ENCODE results near the gene AGRN.
A peak's percentile ranks its signal among the peaks of the same experiment; 100 is the strongest.

The AGRN gene

GRCh38 chr1:978835-979743, 40.8 kb upstream of the AGRN start:
- no peak for DNase-seq
- Histone ChIP-seq H3F3A (ENCODE audit: insufficient read depth, low read length) (no peaks in the 10 kb centered on the region), H2AFZ (ENCODE audit: low read length) (no peak overlapping the region), H4K20me1 (ENCODE audit: insufficient read depth, low read length) (no peaks in the 10 kb centered on the region), H3K9ac (ENCODE audit: low read length) (no peak overlapping the region), H3K79me2 (ENCODE audit: low read length) (no peaks in the 10 kb centered on the region), H3K27ac (ENCODE audit: low read length) (no peak overlapping the region), H3K9me2 (replicated peaks; ENCODE audit: insufficient read depth, low read length) (no peaks in the 10 kb centered on the region), H3K4me2 (ENCODE audit: low read depth, low read length) (no peak overlapping the region), H3K9me3 (replicated peaks; ENCODE audit: insufficient read depth, low read length) (no peaks in the 10 kb centered on the region), H3K4me1 (ENCODE audit: low read length) (peaks cover 6% of the 10 kb centered on the region; the same call in 1 of the 2 replicates), H3K27me3 (replicated peaks; ENCODE audit: insufficient read depth, low read length) (peaks cover 67% of the 10 kb centered on the region), H3K36me3 (replicated peaks; ENCODE audit: insufficient read depth, low read length) (no peaks in the 10 kb centered on the region), H3K4me3 (ENCODE audit: low read length) (no peak overlapping the region)
- TF ChIP-seq EZH2 (optimal IDR thresholded peaks at IDR 0.05; ENCODE audit: low read depth, low read length) = peak; percentile 45
- TF ChIP-seq CTCF (IDR thresholded peaks at IDR 0.05; ENCODE audit: low read length) = no peak

GRCh38 chr1:979744-980072, 40.2 kb upstream of the AGRN start:
- peaks cover 6% of the 10 kb centered on the region; the same call in 1 of the 2 replicates for H3K4me1 ChIP-seq (ENCODE audit: low read length)
- no peaks in the 10 kb centered on the region for H3K79me2 ChIP-seq (ENCODE audit: low read length)
- no peaks in the 10 kb centered on the region for H4K20me1 ChIP-seq (ENCODE audit: insufficient read depth, low read length)
- no peak overlapping the region for H3K9ac ChIP-seq (ENCODE audit: low read length)
- no peaks in the 10 kb centered on the region for H3K9me2 ChIP-seq (replicated peaks; ENCODE audit: insufficient read depth, low read length)
- peaks cover 64% of the 10 kb centered on the region for H3K27me3 ChIP-seq (replicated peaks; ENCODE audit: insufficient read depth, low read length)
- no peaks in the 10 kb centered on the region for H3K9me3 ChIP-seq (replicated peaks; ENCODE audit: insufficient read depth, low read length)
- H2AFZ ChIP-seq (ENCODE audit: low read length) = no peak overlapping the region
- TF ChIP-seq EZH2phosphoT487 (IDR thresholded peaks at IDR 0.05; ENCODE audit: low read length) (no peak), EZH2 (optimal IDR thresholded peaks at IDR 0.05; ENCODE audit: low read depth, low read length) (no peak), CTCF (IDR thresholded peaks at IDR 0.05; ENCODE audit: low read length) (no peak)
- H3F3A ChIP-seq (ENCODE audit: insufficient read depth, low read length) = no peaks in the 10 kb centered on the region
- H3K4me2 ChIP-seq (ENCODE audit: low read depth, low read length) = no peak overlapping the region
- H3K4me3 ChIP-seq (ENCODE audit: low read length) = no peak overlapping the region
- no peak overlapping the region for H3K27ac ChIP-seq (ENCODE audit: low read length)
- H3K36me3 ChIP-seq (replicated peaks; ENCODE audit: insufficient read depth, low read length) = no peaks in the 10 kb centered on the region
- DNase-seq = no peak

- no peak for DNase-seq
- no peak overlapping the region for H3K9ac ChIP-seq (ENCODE audit: low read length)
- no peaks in the 10 kb centered on the region for H4K20me1 ChIP-seq (ENCODE audit: insufficient read depth, low read length)
- H3K27ac ChIP-seq (ENCODE audit: low read length) = no peak overlapping the region
- H3F3A ChIP-seq (ENCODE audit: insufficient read depth, low read length) = no peaks in the 10 kb centered on the region
- H3K9me3 ChIP-seq (replicated peaks; ENCODE audit: insufficient read depth, low read length) = no peaks in the 10 kb centered on the region
- no peak overlapping the region for H3K4me2 ChIP-seq (ENCODE audit: low read depth, low read length)
- no peak overlapping the region for H2AFZ ChIP-seq (ENCODE audit: low read length)
- H3K4me1 ChIP-seq (ENCODE audit: low read length) = peaks cover 6% of the 10 kb centered on the region; the same call in 1 of the 2 replicates
- H3K4me3 ChIP-seq (ENCODE audit: low read length) = no peak overlapping the region
- H3K36me3 ChIP-seq (replicated peaks; ENCODE audit: insufficient read depth, low read length) = no peaks in the 10 kb centered on the region
- no peak for TF ChIP-seq EZH2 (optimal IDR thresholded peaks at IDR 0.05; ENCODE audit: low read depth, low read length)
- no peak for TF ChIP-seq EZH2phosphoT487 (IDR thresholded peaks at IDR 0.05; ENCODE audit: low read length)
- no peak for TF ChIP-seq CTCF (IDR thresholded peaks at IDR 0.05; ENCODE audit: low read length)
- no peaks in the 10 kb centered on the region for H3K9me2 ChIP-seq (replicated peaks; ENCODE audit: insufficient read depth, low read length)
- no peaks in the 10 kb centered on the region for H3K79me2 ChIP-seq (ENCODE audit: low read length)
- peaks cover 67% of the 10 kb centered on the region for H3K27me3 ChIP-seq (replicated peaks; ENCODE audit: insufficient read depth, low read length)
Measured at GRCh38 chr1:980137-980571, 39.8 kb upstream of the AGRN start.

Data from MM.1S (cell line).